GF-D8 (cell line): Measurements from ENCODE around the gene MYOM3.
"Not testable (repeated sequence)": the region's sequence is repeated elsewhere in the genome, so short reads cannot be mapped to it uniquely, and the experiment has no call there.

Source experiments
- DNase-seq: peaks from one replicate; lab custom pipeline; 2025; lab: John Stamatoyannopoulos, UW

Gene MYOM3

GRCh38 chr1:24071941-24072340, 40.0 kb downstream of the MYOM3 start:
- DNase-seq = no peak

- DNase-seq = no peak
Observed at GRCh38 chr1:24070821-24071393, 41.0 kb downstream of the MYOM3 start.

GRCh38 chr1:24069817-24070216, 42.1 kb downstream of the MYOM3 start:
- no peak for DNase-seq

- DNase-seq = no peak
Observed at GRCh38 chr1:24067978-24068377, 44.0 kb downstream of the MYOM3 start.

- no peak for DNase-seq
Observed at GRCh38 chr1:24065304-24065703, 46.6 kb downstream of the MYOM3 start.

GRCh38 chr1:24062221-24062620, 49.7 kb downstream of the MYOM3 start:
- DNase-seq = no peak

- no peak for DNase-seq
Observed at GRCh38 chr1:24060482-24060881, 51.5 kb downstream of the MYOM3 start.

GRCh38 chr1:24058671-24059455, 53.1 kb downstream of the MYOM3 start:
- no peak for DNase-seq

- DNase-seq = no peak
Observed at GRCh38 chr1:24057171-24057570, 54.8 kb downstream of the MYOM3 start.

GRCh38 chr1:24055681-24056080, 56.3 kb downstream of the MYOM3 start:
- DNase-seq = no peak

- no peak for DNase-seq
Observed at GRCh38 chr1:24052220-24052619, 59.7 kb downstream of the MYOM3 start.

GRCh38 chr1:24051206-24051945, 60.6 kb downstream of the MYOM3 start:
- no peak for DNase-seq

GRCh38 chr1:24049733-24050132, 62.2 kb downstream of the MYOM3 start:
- no peak for DNase-seq

GRCh38 chr1:24048894-24049293, 63.0 kb downstream of the MYOM3 start:
- DNase-seq = not testable (repeated sequence)

GRCh38 chr1:24048205-24048869, 63.6 kb downstream of the MYOM3 start:
- no peak for DNase-seq

GRCh38 chr1:24047110-24047477, 64.8 kb downstream of the MYOM3 start:
- DNase-seq = no peak

- no peak for DNase-seq
Observed at GRCh38 chr1:24045771-24046170, 66.2 kb downstream of the MYOM3 start.

- not testable (repeated sequence) for DNase-seq
Observed at GRCh38 chr1:24044672-24045071, 67.3 kb downstream of the MYOM3 start.

- no peak for DNase-seq
Observed at GRCh38 chr1:24043345-24044032, 68.4 kb downstream of the MYOM3 start.

- no peak for DNase-seq
Observed at GRCh38 chr1:24042315-24042714, 69.6 kb downstream of the MYOM3 start.

- DNase-seq = no peak
Observed at GRCh38 chr1:24036088-24036487, 75.8 kb downstream of the MYOM3 start.

GRCh38 chr1:24032981-24033380, 79.0 kb downstream of the MYOM3 start:
- DNase-seq = no peak
